ENCODE results near the gene IFNA6.

DNA sequence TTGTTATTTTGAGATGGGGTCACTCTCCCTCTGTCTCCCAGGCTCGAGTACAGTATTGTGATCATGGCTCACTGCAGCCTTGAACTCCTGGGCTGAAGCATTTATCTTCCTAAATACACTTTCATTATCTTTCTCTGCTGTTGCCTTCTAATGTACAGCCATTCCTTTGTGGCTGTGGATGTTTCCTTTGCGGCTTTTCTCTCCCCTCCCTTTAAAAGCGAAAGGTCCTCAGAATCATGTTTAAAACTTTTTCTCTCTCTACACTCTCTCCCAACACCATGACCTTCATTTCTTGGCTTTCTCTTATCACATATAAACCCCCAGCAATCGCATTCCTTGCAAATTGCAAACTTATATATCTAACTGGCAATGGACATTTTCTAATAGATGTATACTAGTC lies 32.9 kb upstream of the IFNA6 start:
- TF ChIP-seq, protein P1, sequence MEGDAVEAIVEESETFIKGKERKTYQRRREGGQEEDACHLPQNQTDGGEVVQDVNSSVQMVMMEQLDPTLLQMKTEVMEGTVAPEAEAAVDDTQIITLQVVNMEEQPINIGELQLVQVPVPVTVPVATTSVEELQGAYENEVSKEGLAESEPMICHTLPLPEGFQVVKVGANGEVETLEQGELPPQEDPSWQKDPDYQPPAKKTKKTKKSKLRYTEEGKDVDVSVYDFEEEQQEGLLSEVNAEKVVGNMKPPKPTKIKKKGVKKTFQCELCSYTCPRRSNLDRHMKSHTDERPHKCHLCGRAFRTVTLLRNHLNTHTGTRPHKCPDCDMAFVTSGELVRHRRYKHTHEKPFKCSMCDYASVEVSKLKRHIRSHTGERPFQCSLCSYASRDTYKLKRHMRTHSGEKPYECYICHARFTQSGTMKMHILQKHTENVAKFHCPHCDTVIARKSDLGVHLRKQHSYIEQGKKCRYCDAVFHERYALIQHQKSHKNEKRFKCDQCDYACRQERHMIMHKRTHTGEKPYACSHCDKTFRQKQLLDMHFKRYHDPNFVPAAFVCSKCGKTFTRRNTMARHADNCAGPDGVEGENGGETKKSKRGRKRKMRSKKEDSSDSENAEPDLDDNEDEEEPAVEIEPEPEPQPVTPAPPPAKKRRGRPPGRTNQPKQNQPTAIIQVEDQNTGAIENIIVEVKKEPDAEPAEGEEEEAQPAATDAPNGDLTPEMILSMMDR (IDR thresholded peaks at IDR 0.05): no peak
- no peak for TF ChIP-seq POLR2A (IDR thresholded peaks at IDR 0.05)

Data from adrenal gland (tissue), 5 donors.